Renal pelvis (tissue), 4 donors: ENCODE measurements around the gene AGAP1. TPM values are rescaled to one million over a fixed set of nuclear protein-coding genes. Genes with fewer than 3 reads are reported as not detected.

Experiments used
- DNase-seq: peaks from one replicate; pipeline ENCODE4 v3.0.0-alpha.2; 2013
- polyA plus RNA-seq, 3 donors: library from polyadenylated mRNA; unstranded; fragments of 120-200 nt; gene quantifications; one replicate each; pipeline ENCODE4 v1.2.1, GENCODE V29; 2013; ENCODE audit not compliant: insufficient read length in 3 of 3

Gene AGAP1
- polyA plus RNA-seq, 3 donors, result 20.5 to 23.8 (median 21.0) TPM

GRCh38 chr2:235842941-235843340 is 349.1 kb downstream of the AGAP1 start:
- DNase-seq, result no peak

GRCh38 chr2:235843591-235844395 is 349.9 kb downstream of the AGAP1 start:
- DNase-seq, result no peak

DNA sequence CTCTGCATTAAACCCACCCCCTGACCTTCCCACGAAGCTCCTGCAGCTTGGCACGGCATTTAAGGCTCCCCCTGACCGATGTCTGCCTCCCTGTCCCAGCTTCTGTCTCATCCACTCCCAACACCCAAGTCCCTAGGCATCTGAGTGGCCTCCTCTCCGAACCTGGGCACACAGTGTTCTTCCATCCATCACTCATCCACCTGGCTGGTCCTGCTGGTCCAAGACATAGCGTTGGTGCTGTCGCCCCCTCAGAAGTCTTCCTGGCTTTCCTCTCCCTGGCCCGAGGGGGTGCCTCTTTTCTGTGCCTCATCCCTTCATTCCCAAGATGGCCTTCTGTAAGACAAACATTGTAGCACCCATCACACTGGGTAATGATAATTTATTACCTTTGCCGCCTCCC is 350.7 kb downstream of the AGAP1 start:
- DNase-seq, result no peak

DNA sequence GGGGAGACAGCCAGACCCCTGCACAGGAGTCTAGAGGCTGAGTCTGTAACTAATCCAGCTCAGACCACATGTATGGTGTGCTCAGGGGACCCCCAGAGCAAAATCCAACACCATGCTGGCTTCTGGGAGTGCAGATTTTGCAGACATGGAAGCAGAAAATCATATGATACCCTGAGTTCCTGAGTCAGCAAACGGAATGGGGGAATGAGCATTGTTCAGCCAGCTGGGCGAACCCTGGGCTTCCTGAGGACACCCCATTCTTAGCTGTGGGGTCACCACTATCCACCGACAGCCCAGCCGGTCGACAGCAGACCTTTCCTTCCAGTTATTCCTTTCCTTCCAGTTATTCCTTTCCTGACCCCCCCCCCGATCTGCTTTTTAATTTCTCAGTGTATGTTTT is 351.4 kb downstream of the AGAP1 start:
- no peak for DNase-seq

- no peak for DNase-seq
Measured at GRCh38 chr2:235847576-235847975, 353.7 kb downstream of the AGAP1 start.

- no peak for DNase-seq
Measured at GRCh38 chr2:235848055-235848454, 354.2 kb downstream of the AGAP1 start.

DNA sequence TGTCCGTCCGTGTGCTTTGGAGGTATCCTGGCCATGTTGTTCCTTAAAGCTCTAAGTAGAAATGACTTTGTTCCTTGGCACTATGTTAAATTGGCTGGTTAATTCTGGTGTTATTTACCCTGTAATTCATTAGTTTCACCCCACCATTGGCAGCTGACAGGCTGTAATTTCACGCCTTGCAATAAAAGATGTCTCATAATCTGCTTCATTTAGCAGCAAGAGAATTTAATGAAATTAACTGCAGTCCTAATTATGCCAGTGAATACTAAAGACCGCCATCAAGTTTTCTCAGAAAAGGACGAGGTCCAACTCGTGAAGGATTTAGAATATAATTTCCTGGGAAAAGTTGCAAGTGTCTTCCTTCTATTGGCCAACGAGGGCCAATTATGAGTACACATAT is 355.1 kb downstream of the AGAP1 start:
- DNase-seq, result no peak

GRCh38 chr2:235849489-235849888 is 355.6 kb downstream of the AGAP1 start:
- DNase-seq, result no peak

- DNase-seq, result no peak
Measured at GRCh38 chr2:235850289-235850688, 356.4 kb downstream of the AGAP1 start.

- no peak for DNase-seq
Measured at GRCh38 chr2:235850771-235851551, 357.1 kb downstream of the AGAP1 start.

- no peak for DNase-seq
Measured at GRCh38 chr2:235851828-235852525, 358.1 kb downstream of the AGAP1 start.

- DNase-seq, result no peak
Measured at GRCh38 chr2:235852526-235852920, 358.7 kb downstream of the AGAP1 start.

DNA sequence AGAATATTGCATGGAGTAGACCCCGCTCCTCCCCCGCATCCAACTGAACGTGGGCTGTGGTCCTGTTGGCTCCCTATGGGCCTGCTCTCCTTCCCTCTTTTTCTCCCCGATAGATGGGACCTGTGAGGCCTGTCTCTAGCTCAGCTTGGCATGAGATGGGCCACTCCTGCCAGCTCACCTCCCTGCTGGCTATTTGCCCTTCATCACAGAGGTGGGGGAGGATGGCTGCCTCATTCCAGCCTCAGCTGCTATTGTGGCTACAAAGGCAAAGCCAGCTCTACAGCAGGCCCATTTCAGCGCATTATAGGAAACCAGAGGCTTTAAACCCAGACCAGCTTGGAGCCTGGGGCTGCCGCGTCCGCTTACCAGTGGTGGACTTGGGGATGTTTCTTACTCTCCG is 360.4 kb downstream of the AGAP1 start:
- DNase-seq, result no peak

- no peak for DNase-seq
Measured at GRCh38 chr2:235855011-235855410, 361.2 kb downstream of the AGAP1 start.

DNA sequence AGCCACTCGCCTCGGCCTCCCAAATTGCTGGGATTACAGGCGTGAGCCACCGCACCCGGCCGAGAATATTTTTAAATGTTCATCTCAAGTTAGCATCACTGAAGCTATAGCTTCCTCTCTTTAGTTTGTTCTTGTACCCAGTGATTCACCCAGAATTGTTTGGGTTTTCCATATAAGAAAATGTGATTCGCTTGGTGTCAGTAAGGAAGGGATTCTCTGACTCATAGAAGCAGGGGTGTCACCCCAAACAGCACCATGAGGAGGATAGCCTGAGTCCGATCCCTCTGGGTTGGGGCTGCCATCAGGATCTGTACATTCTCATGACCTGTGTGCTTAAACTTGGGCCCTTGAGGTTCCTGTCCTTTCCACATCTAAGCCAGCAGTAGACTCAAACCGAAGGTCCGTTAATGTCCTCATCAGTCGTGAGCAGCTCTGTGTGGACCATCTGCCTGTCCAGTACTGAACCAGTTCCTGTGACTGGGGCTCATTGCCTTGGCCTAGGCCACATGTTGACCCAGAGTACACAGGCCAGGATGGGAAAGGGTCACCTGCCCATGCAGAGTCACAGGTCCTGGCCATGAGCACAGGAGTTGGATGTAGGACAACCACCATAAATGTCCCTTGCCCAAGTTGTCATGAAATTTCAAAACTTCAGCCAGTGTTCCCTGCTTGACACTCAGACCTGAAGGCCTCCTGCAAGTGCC is 362.5 kb downstream of the AGAP1 start:
- DNase-seq, result no peak

- DNase-seq, result no peak
Measured at GRCh38 chr2:235857598-235857997, 363.8 kb downstream of the AGAP1 start.

DNA sequence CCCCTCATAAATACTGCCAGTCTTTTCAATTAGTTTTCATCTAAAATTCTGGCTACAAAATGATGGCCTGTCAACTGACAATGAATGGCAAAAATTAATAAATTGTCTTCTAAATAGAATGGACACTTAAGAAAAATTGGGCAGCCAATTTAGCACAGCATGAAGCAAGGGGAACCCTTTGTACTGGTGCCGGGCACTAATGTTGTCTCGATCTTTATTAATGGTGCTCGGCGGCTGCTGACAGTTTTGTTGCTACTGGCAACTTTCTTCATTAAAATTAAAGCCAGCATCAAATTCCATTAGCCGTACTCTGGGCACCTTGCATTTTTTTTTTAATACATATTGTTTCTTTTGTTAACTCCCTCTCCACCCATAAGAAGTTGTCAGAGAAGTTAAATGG is 365.0 kb downstream of the AGAP1 start:
- DNase-seq, result no peak

DNA sequence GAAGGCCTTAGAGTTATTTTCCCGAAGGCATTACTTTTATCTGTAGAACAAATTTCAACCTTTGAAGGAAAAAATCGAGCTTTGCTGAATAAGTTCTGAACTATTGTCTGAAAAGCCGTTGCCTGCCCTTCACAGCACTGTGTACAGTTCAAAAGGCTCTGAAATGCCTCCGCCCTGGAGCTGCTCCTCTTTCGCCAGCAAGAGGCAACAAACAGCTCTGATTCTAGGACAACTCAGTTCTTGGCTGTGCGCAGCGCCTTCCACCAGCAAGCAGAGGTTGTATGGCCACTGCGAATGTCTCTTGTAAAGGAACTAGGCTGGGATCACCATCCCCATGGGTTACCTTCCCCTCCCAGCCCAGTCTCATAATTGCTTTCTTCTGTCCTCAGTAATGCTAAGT is 365.8 kb downstream of the AGAP1 start:
- DNase-seq, result no peak

DNA sequence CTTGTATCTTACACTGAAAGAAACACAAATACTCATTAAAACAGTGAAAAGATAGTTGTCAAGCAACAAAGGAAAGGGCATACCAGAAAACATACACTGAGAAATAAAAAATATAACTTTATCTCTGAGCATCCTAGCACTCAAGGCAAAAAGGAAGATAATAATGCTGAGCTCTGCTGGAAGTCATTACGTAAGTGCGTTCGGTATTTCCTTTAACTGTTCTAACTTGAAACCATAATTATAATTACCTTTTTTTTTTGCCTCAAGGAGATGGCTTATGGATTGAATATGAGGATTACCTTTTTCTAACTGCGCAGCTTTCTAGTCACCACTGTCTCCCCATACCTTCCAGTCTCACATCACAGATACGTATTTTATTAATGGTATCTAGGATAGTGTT is 366.3 kb downstream of the AGAP1 start:
- DNase-seq, result no peak

GRCh38 chr2:235860871-235861270 is 367.0 kb downstream of the AGAP1 start:
- no peak for DNase-seq

GRCh38 chr2:235861383-235861782 is 367.5 kb downstream of the AGAP1 start:
- DNase-seq, result no peak

- DNase-seq, result no peak
Measured at GRCh38 chr2:235863414-235863813, 369.6 kb downstream of the AGAP1 start.
